Measurements from ENCODE around the gene YIPF2.
A peak's percentile ranks its signal among the peaks of the same experiment; 100 is the strongest.

Gene YIPF2

DNA sequence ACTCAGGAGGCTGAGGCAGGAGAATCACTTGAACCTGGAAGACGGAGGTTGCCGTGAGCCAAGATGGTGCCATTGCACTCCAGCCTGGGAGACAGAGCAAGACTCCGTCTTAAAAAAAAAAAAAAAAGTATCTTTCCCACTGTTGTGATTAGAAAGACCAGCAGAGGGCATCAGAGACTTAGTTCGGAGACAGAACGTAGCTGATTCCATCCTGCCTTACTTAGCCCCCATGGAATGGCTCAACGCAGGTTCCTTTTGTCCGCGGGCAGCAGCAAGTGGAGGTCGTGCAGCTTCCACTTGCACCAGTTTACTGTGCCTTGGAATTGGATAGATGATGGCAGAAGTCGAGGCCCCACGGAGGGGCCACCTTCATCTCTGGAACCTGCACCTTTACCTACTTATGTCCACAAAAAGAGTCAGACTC lies 8.2 kb upstream of the YIPF2 start:
- peak; percentile 86 for DNase-seq

DNA sequence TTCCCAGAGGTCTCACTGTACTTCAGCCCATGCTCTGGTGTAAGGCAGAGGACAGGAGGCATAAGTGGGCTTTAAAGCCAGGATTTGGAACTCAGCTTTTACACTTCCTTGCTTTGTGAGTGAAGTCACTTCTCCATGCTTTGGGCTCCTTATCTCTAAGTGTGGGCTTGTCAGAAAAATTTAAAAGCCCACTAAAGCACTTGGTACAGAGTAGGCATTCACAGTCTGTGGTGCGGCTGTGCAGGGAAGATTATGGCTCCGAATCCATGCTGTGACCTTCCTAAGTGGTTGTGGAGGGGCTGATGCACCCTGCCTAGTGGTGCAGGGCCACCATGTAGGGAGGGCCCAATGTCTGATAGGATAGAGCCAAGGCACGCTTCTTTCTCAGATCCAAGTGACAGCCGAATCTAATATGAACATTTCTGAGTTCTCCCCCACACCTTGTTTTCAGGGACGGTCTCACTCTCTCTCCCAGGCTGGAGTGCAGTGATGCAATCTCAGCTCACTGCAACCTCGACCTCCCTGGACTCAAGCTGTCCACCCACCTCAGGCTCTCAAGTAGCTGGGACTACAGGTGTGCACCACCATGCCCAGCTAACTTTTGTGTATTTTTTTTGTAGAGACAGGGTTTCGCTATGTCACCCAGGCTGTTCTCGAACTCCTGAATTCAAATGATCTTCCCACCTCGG lies 7.1 kb upstream of the YIPF2 start:
- peak; percentile 69 for DNase-seq

DNA sequence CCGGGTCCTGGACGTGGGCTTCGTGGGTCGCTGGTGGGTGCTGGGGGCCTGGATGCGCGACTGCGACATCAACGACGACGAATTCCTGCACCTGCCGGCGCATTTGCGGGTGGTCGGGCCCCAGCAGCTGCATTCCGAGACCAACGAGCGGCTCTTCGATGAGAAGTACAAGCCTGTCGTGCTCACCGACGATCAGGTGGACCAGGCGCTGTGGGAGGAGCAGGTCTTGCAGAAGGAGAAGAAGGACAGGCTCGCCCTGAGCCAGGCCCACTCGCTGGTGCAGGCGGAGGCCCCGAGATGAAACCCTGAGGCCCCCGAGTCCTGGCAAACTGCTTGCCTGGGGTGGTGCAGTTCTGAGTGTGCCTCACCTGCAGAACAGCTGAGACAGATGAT lies 959 bp upstream of the YIPF2 start:
- DNase-seq = no peak

DNA sequence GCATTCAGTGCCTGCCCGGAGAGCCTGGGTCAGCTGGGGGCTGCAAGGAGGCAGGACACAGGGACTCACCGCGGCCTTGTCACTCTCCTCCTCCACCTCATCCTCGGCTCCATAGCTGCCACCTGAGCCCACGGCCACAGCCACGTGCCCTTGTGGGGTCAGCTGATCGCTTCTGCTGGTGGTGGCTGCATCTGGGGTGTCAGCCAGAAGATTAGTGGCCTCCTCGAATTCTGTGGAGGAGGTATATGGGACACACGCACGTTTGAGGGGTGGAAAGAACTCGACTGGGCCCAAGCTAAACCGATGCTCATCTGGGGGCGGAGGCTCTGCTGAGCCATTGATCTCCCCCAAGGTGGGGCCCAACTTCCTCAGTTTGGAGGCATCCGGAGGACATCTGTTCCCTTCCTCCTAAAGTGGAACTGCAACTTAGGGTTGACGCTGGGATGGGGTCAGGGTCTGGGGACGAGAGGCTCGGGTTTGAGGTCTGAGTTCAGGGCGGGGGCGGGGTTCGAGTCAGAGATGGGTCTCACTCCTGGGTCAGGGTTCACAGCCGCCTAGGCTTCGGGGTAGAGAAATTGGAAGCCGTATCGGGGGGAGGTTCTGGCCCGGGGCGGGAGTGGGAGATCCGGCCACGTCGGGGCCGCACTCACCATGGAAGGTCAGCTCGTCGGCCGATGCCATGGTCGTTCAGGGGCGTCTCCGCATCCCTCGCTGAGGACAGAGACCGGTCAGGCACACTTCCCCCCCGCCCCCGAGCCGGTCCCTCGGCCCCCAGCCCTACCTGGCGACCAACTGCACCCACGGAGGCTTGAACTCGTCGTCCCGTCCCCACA lies 493 bp downstream of the YIPF2 start:
- peak; percentile 36 for DNase-seq

DNA sequence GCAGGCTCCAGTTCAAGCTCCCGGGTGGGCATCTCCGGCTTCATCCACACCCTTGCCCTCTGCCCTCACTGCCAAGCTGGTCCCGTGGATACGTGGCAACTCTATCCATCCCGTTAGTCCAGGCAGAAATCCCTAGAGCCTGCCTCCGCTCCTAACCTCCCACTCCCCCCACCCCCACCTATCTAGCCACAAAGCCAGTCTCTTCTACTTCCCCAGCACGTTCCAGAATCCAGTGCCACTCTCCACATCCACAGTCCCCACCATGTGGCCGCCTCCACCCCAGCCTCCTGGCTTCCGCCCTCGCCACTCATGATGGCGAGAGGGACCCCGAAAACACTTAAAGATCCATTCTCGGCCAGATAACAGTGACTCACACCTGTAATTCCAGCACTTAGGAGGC lies 3.8 kb downstream of the YIPF2 start:
- DNase-seq = no peak

DNA sequence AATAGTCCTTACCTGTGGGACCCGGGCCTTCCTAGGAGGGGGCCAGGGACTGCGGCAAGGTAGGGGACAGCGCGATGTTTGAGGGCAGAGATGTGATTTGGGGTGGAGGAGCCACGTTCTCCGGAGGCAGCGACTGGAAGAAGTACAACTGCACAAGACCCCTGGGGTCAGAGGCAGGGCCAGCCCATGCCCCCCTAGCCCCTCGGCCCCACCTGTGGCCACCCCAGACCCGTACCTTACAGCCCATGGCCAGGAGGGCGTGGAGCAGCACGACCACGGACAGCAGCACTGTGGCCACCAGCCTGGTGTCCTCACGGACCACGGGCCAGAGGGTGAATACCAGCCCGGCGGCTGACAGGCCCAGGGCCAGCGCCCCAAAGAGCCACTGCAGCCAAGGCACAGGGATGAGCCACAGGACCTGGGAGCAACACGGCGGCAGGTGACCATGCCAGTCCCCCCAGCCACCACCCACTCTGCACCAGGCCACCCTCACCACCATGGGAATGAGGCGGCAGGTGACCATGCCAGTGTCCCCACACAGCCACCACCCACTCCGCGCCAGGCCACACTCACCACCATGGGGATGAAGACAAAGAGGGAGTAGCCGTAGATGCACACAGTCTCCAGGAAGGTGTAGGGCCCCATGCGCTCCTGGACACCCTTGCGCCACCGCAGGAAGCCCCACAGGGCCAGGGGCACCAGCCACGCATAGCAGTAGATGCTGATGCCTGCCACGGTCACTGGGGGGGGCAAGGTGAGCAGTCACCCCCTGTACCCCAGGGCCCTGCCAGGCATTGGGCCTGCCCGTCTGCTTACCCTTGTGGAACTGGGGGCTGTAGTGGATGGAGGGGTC lies 5.0 kb downstream of the YIPF2 start:
- DNase-seq = no peak

DNA sequence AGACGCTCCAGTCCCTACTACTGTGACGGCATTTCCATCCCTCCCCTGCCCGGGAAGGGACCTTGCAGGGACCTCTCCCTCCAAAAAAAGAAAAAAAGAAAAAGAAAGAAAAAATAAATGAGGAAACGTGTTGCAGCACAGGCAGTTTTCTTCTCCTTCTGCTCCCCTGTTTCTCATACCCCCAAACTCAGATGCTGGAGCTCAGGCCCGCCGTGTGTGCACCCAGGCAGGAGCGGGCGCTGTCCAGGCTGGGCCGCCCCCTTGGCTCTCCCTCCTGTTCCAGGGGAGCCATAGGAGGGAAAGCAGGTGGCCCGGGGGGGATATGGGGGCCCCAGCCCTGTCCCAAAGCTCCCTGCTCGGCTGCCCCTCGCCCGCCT lies 5.8 kb downstream of the YIPF2 start:
- no peak for DNase-seq

DNA sequence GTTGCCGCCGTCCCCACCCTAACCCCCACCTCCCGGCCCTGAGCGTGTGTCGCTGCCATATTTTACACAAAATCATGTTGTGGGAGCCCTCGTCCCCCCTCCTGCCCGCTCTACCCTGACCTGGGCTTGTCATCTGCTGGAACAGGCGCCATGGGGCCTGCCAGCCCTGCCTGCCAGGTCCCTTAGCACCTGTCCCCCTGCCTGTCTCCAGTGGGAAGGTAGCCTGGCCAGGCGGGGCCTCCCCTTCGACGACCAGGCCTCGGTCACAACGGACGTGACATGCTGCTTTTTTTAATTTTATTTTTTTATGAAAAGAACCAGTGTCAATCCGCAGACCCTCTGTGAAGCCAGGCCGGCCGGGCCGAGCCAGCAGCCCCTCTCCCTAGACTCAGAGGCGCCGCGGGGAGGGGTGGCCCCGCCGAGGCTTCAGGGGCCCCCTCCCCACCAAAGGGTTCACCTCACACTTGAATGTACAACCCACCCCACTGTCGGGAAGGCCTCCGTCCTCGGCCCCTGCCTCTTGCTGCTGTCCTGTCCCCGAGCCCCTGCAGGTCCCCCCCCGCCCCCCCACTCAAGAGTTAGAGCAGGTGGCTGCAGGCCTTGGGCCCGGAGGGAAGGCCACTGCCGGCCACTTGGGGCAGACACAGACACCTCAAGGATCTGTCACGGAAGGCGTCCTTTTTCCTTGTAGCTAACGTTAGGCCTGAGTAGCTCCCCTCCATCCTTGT lies 6.4 kb downstream of the YIPF2 start:
- no peak for DNase-seq

DNA sequence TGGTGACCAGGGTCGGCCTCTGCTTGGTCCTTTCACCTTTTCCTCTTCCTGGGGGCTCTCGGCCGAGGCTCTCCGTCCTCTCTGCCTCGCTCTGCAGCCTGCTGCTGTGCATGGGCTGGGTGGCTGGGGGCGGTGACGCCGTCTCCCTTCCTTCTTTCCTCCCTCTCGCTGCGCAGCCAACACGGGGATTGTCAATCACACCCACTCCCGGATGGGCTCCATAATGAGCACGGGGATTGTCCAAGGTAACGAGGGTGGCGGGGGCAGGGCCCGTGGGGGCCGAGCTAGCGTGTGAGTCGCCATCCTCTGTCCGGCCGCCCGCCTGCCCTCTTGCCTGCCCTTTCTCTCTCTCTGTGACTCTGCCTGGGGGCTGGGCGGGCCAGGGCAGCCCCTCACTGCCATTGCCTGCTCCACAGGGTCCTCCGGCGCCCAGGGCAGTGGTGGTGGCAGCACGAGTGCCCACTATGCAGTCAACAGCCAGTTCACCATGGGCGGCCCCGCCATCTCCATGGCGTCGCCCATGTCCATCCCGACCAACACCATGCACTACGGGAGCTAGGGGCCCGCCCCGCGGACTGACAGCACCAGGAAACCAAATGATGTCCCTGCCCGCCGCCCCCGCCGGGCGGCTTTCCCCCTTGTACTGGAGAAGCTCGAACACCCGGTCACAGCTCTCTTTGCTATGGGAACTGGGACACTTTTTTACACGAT lies 7.1 kb downstream of the YIPF2 start:
- DNase-seq = no peak

DNA sequence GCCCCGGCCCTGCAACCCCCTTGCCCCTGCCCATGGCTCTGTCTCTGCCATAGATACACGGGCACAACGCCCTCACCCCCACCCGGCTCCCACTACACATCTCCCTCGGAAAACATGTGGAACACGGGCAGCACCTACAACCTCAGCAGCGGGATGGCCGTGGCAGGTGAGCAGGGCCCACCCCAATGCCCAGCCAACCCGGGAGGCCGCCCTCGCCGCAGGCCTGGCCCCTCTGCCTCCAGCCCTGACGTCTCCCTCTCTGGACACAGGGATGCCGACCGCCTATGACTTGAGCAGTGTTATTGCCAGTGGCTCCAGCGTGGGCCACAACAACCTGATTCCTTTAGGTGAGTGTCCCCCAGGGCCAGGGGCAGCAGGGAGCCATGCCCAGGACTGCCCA lies 7.7 kb downstream of the YIPF2 start:
- DNase-seq = no peak

DNA sequence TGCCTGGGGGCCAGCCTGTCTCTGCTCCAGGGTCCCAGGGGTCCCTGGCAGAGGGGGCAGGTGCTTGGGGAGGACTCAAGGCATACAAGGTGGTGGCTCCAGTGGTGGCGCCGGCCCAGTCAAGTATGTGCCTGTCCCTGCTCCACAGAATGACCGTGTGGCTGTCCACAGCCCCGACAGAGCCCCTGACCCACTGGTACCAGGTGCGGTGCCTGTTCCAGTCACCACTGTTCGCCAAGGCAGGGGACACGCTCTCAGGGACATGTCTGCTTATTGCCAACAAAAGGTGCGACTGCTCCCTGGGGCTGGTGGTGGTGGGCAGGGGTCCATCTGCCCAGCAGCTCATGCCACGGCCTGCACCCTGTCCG lies 8.2 kb downstream of the YIPF2 start:
- no peak for DNase-seq

DNA sequence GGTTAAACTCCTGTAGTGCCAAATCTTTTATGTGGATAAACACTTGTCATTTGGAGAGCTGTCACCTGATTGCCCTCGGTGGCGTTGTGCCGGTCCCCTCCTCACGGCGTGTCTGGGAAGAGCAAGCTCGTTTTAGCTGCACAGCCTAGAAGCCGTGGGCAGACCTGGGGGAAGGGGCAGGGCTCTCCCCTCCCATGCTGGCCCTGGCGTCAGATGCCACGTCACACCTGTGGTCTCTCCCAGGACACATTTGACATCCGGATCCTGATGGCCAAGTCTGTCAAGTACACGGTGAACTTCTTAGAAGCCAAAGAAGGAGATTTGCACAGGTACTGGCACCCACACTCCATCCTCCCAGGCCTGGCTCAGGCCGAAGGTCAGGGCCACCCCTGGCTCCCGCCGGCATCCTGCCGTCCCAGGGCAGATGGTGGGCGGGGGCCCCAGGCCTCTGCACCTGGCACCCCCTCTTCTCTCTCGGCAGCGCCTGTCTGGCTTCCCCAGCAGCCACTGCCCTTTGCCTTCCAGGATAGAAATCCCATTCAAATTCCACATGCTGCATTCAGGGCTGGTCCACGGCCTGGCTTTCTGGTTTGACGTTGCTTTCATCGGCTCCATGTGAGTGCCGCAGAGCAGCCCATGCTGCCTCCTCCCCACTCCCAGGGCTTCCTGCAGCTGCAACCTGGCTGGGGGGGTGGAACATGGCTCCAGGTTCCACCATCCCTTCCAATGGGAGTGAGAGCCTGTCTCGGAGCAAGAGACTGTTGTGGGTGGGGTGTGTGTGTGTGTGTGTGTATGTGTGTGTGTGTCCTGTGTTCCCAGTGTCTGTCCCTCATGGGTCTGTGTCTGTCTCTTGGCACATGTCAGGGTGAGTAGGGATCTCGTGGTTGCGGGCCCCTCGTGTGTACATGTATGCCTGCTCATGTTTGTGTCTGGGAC lies 8.8 kb downstream of the YIPF2 start:
- no peak for DNase-seq

DNA sequence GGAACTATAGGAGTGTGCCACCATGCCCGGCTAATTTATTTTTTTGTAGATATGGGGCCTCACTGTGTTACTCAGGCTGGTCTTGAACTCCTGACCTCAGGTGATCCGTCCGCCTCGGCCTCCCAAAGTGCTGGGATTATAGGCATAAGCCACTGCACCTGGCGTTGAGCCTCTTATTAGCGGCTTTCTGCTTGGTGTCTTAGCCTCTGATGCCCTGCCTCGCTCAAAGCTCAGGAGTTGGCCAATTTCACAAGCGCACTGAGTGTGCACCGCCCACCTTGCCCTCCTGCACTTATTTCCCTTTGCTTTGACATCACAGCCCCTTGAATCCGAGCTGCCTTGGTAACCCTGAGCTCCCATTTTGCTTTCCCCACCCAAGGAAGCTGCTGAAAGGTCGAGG lies 10.1 kb downstream of the YIPF2 start:
- DNase-seq = no peak

DNA sequence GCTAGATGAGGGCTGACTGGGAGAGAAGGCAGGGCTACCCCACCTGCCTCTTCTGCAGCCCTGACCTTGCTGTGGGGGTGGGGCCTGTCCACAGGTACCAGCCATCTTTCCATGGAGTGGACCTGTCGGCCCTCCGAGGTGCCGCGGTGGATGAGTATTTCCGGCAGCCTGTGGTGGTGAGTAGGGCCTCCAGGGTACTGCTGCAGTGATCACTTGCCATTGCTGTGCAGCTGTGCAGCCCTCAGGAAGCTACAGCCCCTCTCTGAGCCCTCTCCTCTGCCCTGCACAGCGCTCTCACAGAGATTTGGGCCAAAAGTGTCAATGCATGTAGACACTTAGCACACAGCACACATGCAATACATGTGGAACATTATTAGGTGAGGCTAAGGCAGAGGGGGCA lies 11.8 kb downstream of the YIPF2 start:
- no peak for DNase-seq

DNA sequence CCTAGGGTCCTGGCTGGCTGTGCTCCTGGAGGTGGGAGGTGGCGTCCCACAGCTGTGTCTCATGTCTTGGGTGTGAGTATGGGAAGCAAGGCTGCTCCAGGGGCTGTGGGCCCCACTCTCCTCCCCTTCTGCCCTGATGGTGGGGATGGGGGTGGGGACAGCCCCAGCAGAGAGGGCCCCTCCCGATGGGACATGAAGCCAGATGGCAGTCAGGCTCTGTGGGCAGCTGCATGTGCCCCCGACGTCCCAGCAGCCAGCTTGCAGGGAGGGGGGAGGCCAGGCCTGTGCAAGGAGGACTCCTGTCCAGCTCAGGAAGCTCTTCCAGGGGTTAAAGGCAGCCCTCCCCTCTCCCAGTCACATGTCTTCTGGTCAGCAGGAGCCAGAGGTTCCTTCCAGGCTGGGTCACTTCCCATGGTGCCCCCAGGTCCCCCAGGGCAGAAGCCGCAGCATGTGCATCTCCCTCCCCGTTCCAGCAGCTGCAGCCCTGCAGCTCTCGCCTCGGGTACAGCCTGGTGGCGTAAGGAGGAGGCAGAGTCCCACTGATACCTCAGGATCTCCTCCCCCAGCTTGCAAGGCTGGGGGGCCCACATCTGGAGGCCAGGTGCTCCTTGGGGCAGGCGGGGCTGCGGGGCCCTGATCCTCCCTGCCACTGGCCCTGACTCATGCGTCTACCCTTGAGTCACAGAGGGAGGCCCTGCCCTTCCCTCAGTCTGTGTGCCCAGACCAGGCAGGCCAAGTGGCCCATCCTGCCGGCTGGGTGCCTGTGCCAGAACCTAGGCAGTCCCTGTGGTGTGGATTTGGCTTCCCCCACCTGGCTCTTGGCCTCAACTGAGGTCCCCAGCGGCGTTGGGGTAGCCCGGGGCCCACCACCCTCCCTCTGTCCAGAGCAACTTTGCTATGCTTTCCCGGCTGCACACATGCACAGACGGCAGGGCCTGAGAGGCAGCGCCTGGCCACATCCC lies 13.0 kb downstream of the YIPF2 start:
- DNase-seq = no peak

DNA sequence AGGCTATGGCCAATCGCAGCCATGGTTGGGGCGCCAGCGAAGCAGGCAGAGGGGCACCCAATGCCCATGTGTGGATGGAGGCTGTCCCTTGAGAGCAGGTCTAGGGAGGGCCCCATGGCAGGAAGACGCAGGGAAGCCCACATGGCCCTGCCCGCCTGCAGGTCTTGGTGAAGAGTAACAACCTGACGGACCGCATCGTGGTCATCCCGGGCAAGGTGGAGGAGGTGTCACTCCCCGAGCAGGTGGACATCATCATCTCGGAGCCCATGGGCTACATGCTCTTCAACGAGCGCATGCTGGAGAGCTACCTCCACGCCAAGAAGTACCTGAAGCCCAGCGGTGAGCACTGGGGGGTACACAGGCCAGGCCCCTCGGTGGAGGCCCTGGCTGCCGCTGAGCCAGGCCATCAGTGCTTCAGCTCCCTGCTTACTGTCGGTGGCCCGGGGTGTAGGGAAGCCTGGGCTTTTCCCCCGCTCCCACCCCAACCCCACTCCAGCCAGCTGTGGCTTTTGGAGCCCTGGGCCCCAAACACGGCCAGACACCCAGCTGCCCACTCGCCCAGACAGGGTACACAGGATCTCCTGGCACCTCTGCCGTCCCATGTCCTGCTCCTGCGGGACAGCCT lies 14.6 kb downstream of the YIPF2 start:
- DNase-seq = no peak

DNA sequence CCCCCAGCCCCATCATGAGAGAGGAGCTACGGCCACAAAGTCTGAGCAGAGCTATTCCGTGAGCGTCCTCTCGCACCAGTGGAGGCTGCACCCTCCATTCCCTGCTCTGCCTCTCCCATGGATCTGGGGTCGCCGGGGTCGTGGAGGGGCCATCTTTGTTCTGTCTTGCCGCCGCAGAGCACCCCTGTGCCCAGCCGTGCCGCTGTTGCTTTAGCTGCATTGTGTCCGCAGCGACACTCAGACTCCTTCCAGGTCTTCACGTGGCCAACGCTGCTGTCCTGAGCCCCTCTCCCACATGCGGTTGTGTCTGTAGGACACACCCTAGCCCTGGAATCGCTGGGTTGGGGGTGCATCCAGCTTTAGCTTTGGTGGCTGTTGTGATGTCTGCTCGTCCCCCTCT lies 15.8 kb downstream of the YIPF2 start:
- DNase-seq = no peak

DNA sequence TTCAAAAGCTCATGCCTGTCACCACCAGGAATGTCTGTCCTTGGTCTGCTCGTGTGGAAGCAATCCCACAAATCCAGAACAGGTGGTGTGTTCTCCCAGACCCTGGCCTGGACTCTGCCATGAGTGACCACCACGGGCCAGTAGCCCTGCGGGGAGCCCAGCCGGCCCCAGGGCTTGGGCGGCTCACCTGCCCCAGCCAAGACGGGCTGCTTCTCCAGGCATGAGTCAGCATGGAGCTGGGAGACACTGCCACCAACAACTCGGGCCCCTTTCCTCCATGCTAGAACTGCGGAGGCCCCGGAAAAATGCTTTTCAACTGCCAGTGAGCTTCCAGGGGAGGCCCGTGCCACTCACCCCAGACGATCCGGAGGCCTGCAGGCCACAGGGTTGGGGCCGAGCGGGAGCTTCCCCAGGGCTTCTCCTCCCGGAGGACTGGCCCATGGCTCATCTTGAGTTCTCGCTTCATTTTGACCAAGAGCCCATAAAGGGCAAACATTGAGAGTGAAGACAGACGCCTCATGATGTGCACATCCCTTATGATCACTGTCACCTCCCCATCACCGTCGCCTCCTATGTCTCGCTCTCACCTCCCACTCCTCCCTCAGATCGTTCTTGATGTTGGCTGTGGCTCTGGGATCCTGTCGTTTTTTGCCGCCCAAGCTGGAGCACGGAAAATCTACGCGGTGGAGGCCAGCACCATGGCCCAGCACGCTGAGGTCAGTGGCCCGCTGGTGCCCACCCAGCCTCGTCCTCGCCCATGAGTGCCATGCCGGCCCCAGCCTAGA lies 16.7 kb downstream of the YIPF2 start:
- no peak for DNase-seq

Data from hematopoietic multipotent progenitor cell treated with erythropoietin and hydrocortisone succinate and interleukin-3 and kit ligand, for 8 days (in vitro differentiated cells).